SK-N-MC (cell line): ENCODE measurements around the gene CYS1.

Experiments
- EZH2 ChIP-seq: fragments of 200-600 bp; sonication (generic); IDR thresholded peaks from one replicate; pipeline ENCODE4 v1.6.1; 2017; ENCODE audit warnings: antibody characterized with exemption
- FOXP2 ChIP-seq: optimal IDR thresholded peaks from 2 replicates; pipeline ENCODE3; 2011; ENCODE audit warnings: mild to moderate bottlenecking, moderate library complexity; ENCODE audit not compliant: insufficient read depth; ENCODE audit errors: extremely low read length, control extremely low read depth

GRCh38 chr2:10054424-10054823 is 25.8 kb downstream of the CYS1 start:
- TF ChIP-seq EZH2 (no peak), FOXP2 (no peak)
